ENCODE measurements around the gene NKIRAS2. TPM values are rescaled to one million over a fixed set of nuclear protein-coding genes. Genes with fewer than 3 reads are reported as not detected.

Gene NKIRAS2
- total and polyA plus RNA-seq, 10 donors, result 11.3 to 38.8 (median 22.7) TPM

- H3K9me3 ChIP-seq, result no peaks in the 10 kb centered on the region
- H3K4me3 ChIP-seq, result no peak overlapping the region
- no peak for DNase-seq
- TF ChIP-seq POLR2A (IDR thresholded peaks at IDR 0.05) (no peak), CTCF (IDR thresholded peaks at IDR 0.05 in 8 of 11, conservative IDR thresholded peaks at IDR 0.05 in 3 of 11) (no peak), POLR2AphosphoS5 (IDR thresholded peaks at IDR 0.05) (no peak)
- peaks cover 14 to 37% (median 19%) of the 10 kb centered on the region in 6 donors for H3K4me1 ChIP-seq
- H3K27ac ChIP-seq, result no peak overlapping the region
- H3K36me3 ChIP-seq, result peaks cover 0 to 9% (median 7%) of the 10 kb centered on the region in 6 donors
- peaks cover 0 to 10% (median 0%) of the 10 kb centered on the region in 7 donors for H3K27me3 ChIP-seq (replicated peaks in 1 of 7)
- intact Hi-C loops (cut with DNase I; ENCODE audit: low total_unique reads), result no loop called here
- 79 to 97% (median 92%) methylated on average over 3 to 7 of the region's 7 CpGs for WGBS, 5 donors
Observed at GRCh38 chr17:42028791-42029127, 8.9 kb downstream of the NKIRAS2 start.

- peaks cover 0 to 11% (median 0%) of the 10 kb centered on the region in 6 donors for H3K4me1 ChIP-seq
- H3K27me3 ChIP-seq (replicated peaks in 1 of 7), result peaks cover 0 to 11% (median 0%) of the 10 kb centered on the region in 7 donors
- H3K36me3 ChIP-seq, result no peaks in the 10 kb centered on the region
- no peak overlapping the region for H3K27ac ChIP-seq
- no peak for DNase-seq
- no peak overlapping the region for H3K4me3 ChIP-seq
- WGBS, 5 donors, result 64 to 84% (median 73%) methylated on average over 6 of the region's 6 CpGs
- intact Hi-C loops (cut with DNase I; ENCODE audit: low total_unique reads), result no loop called here
- no peaks in the 10 kb centered on the region for H3K9me3 ChIP-seq
- TF ChIP-seq POLR2AphosphoS5 (IDR thresholded peaks at IDR 0.05), result peak in 1 of 3 donors; percentile 19
- TF ChIP-seq POLR2A (IDR thresholded peaks at IDR 0.05), result no peak
Observed at GRCh38 chr17:42031584-42031983, 11.7 kb downstream of the NKIRAS2 start.

- WGBS, 5 donors, result 31 to 43% (median 35%) methylated on average over 5 to 6 of the region's 6 CpGs
- peaks cover 0 to 6% (median 0%) of the 10 kb centered on the region in 7 donors for H3K27me3 ChIP-seq (replicated peaks in 1 of 7)
Observed at GRCh38 chr17:42034059-42034458, 14.2 kb downstream of the NKIRAS2 start.

GRCh38 chr17:42038221-42038973, 18.5 kb downstream of the NKIRAS2 start:
- no peaks in the 10 kb centered on the region for H3K36me3 ChIP-seq
- no peak for DNase-seq
- peaks cover 0 to 19% (median 0%) of the 10 kb centered on the region in 7 donors for H3K27me3 ChIP-seq (replicated peaks in 1 of 7)
- H3K27ac ChIP-seq, result no peak overlapping the region
- TF ChIP-seq POLR2AphosphoS5 (IDR thresholded peaks at IDR 0.05), result no peak
- TF ChIP-seq CTCF (IDR thresholded peaks at IDR 0.05 in 8 of 11, conservative IDR thresholded peaks at IDR 0.05 in 3 of 11), result no peak
- TF ChIP-seq POLR2A (IDR thresholded peaks at IDR 0.05), result no peak
- whole genome bisulfite sequencing, 5 donors, result 55 to 80% (median 69%) methylated on average over 5 of the region's 5 CpGs
- H3K4me1 ChIP-seq, result peaks cover 0 to 11% (median 5%) of the 10 kb centered on the region in 6 donors
- no peak overlapping the region for H3K4me3 ChIP-seq
- intact Hi-C loops (cut with DNase I; ENCODE audit: low total_unique reads), result no loop called here
- no peaks in the 10 kb centered on the region for H3K9me3 ChIP-seq

More at GRCh38 chr17:42034059-42034458, 14.2 kb downstream of the NKIRAS2 start:
- TF ChIP-seq CTCF (IDR thresholded peaks at IDR 0.05 in 8 of 11, conservative IDR thresholded peaks at IDR 0.05 in 3 of 11) (no peak), POLR2AphosphoS5 (IDR thresholded peaks at IDR 0.05) (no peak), POLR2A (IDR thresholded peaks at IDR 0.05) (no peak)
- no peaks in the 10 kb centered on the region for H3K9me3 ChIP-seq
- H3K27ac ChIP-seq, result no peak overlapping the region
- intact Hi-C loops (cut with DNase I; ENCODE audit: low total_unique reads), result no loop called here
- DNase-seq, result no peak
- no peak overlapping the region for H3K4me3 ChIP-seq
- no peaks in the 10 kb centered on the region for H3K4me1 ChIP-seq
- H3K36me3 ChIP-seq, result no peaks in the 10 kb centered on the region
